Kidney epithelial cell (primary cell): Measurements from ENCODE around the gene CLHC1. TPM values are rescaled to one million over a fixed set of nuclear protein-coding genes. Genes with fewer than 3 reads are reported as not detected.

Experiments
- DNase-seq: peaks from one replicate; pipeline ENCODE4 v3.0.0-alpha.2; 2010; ENCODE audit warnings: low read depth
- H3K27me3 ChIP-seq: 2 replicates; pipeline ENCODE4 v1.6.0; 2011; ENCODE audit warnings: low read length; ENCODE audit not compliant: control insufficient read depth, insufficient read depth
- H3K36me3 ChIP-seq: 2 replicates; pipeline ENCODE4 v1.5.1; 2011; ENCODE audit warnings: low read length; ENCODE audit not compliant: control insufficient read depth, insufficient read depth
- H3K4me3 ChIP-seq: 2 replicates; pipeline ENCODE4 v1.5.1; 2011; ENCODE audit warnings: low read depth, mild to moderate bottlenecking, control low read depth, low read length
- total RNA-seq: library from RNA; depleted of rRNA; stranded (reverse); fragments of >200 nt; gene quantifications from 2 replicates; pipeline ENCODE4 v1.2.3, GENCODE V29; 2015
- TF ChIP-seq, protein P1 (sequence below): IDR thresholded peaks from 2 replicates; pipeline ENCODE4 v1.5.1; 2011; ENCODE audit warnings: mild to moderate bottlenecking, moderate library complexity, low read length, control low read depth, inconsistent platforms; ENCODE audit not compliant: insufficient read depth, poor library complexity, severe bottlenecking

The CLHC1 gene
- total RNA-seq, 1 donor from 2014 or later, result 16.5 TPM

DNA sequence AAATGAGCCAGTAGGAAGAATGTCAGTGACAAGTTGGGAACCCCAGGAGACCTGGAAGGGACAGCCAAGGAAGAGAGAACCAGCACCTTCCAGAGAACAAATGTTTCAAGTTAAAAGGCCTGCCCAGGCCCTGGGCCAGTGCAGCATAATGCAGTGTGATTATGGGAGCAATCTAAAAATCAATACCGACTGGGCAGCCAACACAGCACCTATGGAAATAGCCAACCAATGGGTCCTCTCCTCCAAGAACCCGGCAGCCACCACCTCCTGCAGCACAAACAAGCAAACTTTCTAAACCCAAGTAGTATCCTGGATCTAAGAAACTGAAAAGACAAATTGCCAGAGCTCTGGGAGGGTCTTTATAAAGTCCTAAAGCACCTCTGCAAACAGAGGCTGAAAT is 71.7 kb downstream of the CLHC1 start:
- no peaks in the 10 kb centered on the region for H3K36me3 ChIP-seq
- TF ChIP-seq, protein P1, sequence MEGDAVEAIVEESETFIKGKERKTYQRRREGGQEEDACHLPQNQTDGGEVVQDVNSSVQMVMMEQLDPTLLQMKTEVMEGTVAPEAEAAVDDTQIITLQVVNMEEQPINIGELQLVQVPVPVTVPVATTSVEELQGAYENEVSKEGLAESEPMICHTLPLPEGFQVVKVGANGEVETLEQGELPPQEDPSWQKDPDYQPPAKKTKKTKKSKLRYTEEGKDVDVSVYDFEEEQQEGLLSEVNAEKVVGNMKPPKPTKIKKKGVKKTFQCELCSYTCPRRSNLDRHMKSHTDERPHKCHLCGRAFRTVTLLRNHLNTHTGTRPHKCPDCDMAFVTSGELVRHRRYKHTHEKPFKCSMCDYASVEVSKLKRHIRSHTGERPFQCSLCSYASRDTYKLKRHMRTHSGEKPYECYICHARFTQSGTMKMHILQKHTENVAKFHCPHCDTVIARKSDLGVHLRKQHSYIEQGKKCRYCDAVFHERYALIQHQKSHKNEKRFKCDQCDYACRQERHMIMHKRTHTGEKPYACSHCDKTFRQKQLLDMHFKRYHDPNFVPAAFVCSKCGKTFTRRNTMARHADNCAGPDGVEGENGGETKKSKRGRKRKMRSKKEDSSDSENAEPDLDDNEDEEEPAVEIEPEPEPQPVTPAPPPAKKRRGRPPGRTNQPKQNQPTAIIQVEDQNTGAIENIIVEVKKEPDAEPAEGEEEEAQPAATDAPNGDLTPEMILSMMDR, result no peak
- H3K4me3 ChIP-seq, result no peak overlapping the region
- no peak for DNase-seq
- no peaks in the 10 kb centered on the region for H3K27me3 ChIP-seq

DNA sequence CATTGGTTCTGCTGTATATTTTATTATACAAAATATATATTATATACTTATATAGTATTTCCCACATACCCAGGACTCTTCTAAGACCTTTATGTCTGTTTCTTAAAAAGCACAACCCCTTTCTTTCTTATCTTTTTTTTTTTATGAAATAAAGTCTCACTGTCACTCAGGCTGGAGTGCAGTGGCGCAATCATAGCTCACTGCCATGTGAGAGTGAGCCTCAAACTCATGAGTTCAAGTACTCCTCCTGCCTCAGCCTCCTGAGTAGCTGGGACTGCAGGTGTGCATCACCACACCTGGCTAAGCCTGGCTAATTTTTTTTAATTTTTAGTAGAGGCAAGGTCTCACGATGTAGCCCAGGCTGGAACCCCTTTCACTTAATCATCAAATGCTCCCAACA is 72.3 kb downstream of the CLHC1 start:
- TF ChIP-seq, protein P1, result no peak
- DNase-seq, result no peak
- Histone ChIP-seq H3K36me3 (no peaks in the 10 kb centered on the region), H3K27me3 (no peaks in the 10 kb centered on the region), H3K4me3 (no peak overlapping the region)

DNA sequence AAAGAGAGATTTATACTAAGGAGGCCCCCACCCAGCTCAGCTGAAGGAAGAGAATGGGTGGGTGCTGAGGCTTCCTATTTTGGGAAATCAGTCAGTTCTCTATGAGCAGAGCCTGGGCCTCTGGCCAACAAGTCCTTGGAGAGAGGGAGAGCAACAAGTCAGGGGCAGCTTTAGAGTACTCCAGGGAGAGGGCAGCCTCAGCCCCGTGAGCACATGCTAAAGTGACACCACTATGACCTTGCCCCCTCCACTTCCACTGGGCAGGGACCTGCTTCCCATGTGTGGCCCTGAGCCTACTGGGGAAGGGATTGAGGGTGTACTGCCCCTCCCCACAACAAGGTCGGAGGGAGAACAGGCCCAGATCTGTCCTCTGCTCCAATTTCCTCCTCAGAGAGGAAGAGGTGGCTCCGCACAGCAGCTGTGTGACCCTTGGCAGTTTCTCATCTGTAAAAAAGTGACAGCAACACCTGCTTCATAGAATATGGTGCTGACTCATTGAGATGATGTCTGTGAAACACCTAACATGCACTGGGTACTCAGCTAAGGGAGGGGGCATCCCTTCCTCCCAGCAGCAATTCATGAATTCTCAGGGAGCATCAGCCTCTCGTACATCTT is 72.9 kb downstream of the CLHC1 start:
- TF ChIP-seq, protein P1, result no peak
- H3K27me3 ChIP-seq, result no peaks in the 10 kb centered on the region
- H3K4me3 ChIP-seq, result no peak overlapping the region
- no peak for DNase-seq
- no peaks in the 10 kb centered on the region for H3K36me3 ChIP-seq

DNA sequence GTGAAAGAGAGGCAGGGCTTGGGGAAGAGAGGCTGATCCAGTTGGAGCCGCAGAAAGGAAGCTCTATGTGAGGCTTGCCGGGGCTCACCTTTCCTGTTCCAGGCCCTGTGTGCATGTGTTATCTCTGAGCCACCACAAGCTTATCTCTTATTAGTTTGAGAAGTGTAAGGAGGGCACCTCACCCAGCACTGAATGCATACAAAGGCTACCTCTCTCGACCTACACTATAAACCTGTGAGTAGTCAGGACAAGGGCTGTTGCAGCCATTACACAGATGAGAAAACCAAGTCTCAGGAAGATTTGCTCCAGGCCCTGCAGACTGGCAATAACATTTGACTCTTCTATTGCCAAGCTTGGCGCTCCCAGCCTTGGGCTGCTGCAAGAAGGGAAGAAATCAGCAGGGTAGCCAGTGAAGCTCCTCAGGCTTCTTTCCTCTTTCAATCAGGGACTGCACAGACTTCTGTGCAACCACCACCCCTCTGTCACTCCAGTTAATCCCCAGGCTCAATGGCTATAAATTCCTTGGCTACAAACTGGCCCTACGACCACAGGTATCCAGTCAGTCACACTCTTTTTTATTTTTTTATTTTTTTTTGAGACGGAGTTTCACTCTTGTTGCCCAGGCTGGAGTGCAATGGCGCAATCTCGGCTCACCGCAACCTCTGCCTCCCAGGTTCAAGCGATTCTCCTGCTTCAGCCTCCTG is 73.8 kb downstream of the CLHC1 start:
- DNase-seq, result no peak
- Histone ChIP-seq H3K4me3 (no peak overlapping the region), H3K36me3 (no peaks in the 10 kb centered on the region), H3K27me3 (no peaks in the 10 kb centered on the region)
- TF ChIP-seq, protein P1, result no peak

DNA sequence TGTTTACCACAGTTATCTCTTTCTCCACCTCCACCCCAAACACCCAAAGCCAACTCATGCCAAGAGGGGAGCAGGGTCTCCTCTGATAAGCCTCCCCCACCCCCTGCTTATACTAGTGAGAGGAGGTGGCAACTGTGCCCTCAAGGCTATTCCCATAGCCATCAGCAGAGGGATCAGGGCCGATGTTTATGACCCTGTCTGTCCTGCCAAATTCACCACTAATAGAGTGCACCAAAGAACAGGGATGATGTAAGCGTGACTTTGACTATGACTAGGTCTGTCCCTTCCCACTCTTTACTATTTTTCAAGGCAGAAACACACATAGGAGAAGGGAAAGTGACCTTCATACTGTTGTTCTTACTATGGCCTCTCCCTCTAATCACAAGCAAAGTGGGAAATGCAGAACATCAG is 74.6 kb downstream of the CLHC1 start:
- Histone ChIP-seq H3K4me3 (no peak overlapping the region), H3K36me3 (no peaks in the 10 kb centered on the region), H3K27me3 (no peaks in the 10 kb centered on the region)
- TF ChIP-seq, protein P1, result no peak
- DNase-seq, result no peak
